Activated CD4-positive, alpha-beta T cell treated with anti-CD3 and anti-CD28 coated beads, Interleukin-2, amount 50 U/mL, for 4 hours (primary cell): Measurements from ENCODE around the gene KCTD13.
"Not testable (repeated sequence)": the region's sequence is repeated elsewhere in the genome, so short reads cannot be mapped to it uniquely, and the experiment has no call there.

Experiments
- DNase-seq, 2 experiments: peaks; one replicate each; pipeline ENCODE4 v3.0.0-alpha.2; 2020

The KCTD13 gene

GRCh38 chr16:29877266-29877961, 48.6 kb downstream of the KCTD13 start:
- peak; percentile 31 to 33 for DNase-seq

GRCh38 chr16:29876594-29877249, 49.3 kb downstream of the KCTD13 start:
- DNase-seq = peak; percentile 17 to 31

GRCh38 chr16:29876217-29876593, 49.8 kb downstream of the KCTD13 start:
- no peak for DNase-seq

- no peak for DNase-seq
Measured at GRCh38 chr16:29875206-29875605, 50.8 kb downstream of the KCTD13 start.

GRCh38 chr16:29873319-29873718, 52.7 kb downstream of the KCTD13 start:
- DNase-seq = no peak

- DNase-seq = no peak
Measured at GRCh38 chr16:29871822-29872546, 54.0 kb downstream of the KCTD13 start.

- not testable (repeated sequence) for DNase-seq
Measured at GRCh38 chr16:29869067-29869466, 57.0 kb downstream of the KCTD13 start.

GRCh38 chr16:29868396-29869009, 57.5 kb downstream of the KCTD13 start:
- no peak for DNase-seq

GRCh38 chr16:29864205-29864604, 61.8 kb downstream of the KCTD13 start:
- no peak for DNase-seq

GRCh38 chr16:29863669-29863984, 62.4 kb downstream of the KCTD13 start:
- no peak for DNase-seq

- peak; percentile 89 to 91 for DNase-seq
Measured at GRCh38 chr16:29862884-29863668, 63.0 kb downstream of the KCTD13 start, which contains the start of gene CDIPT. Gene CDIPT (minus strand): TSS chr16:29863226. CDS start chr16:29862857, 369 bp downstream.

- DNase-seq = no peak
Measured at GRCh38 chr16:29862383-29862883, 63.6 kb downstream of the KCTD13 start.

- DNase-seq = no peak
Measured at GRCh38 chr16:29860218-29860617, 65.8 kb downstream of the KCTD13 start.

- no peak for DNase-seq
Measured at GRCh38 chr16:29858974-29859373, 67.1 kb downstream of the KCTD13 start.

- DNase-seq = no peak
Measured at GRCh38 chr16:29858149-29858849, 67.7 kb downstream of the KCTD13 start.

GRCh38 chr16:29857133-29857760, 68.8 kb downstream of the KCTD13 start:
- no peak for DNase-seq
